Glutamatergic neuron (in vitro differentiated cells): ENCODE data around the gene VWA3B. TPM values are rescaled to one million over a fixed set of nuclear protein-coding genes. Genes with fewer than 3 reads are reported as not detected.

Source experiments
- DNase-seq: peaks from one replicate; pipeline ENCODE4 v3.0.0; 2022
- H3K27ac Mint-ChIP-seq: one replicate; pipeline ENCODE4 v1.8.0; 2020; ENCODE audit warnings: mild to moderate bottlenecking, mixed read lengths, inconsistent platforms; ENCODE audit not compliant: unreplicated experiment
- H3K27me3 Mint-ChIP-seq: one replicate; pipeline ENCODE4 v1.8.0; 2020; ENCODE audit warnings: mild to moderate bottlenecking, moderate library complexity, mixed read lengths, inconsistent platforms; ENCODE audit not compliant: unreplicated experiment
- H3K36me3 Mint-ChIP-seq: one replicate; pipeline ENCODE4 v1.8.0; 2020; ENCODE audit warnings: mild to moderate bottlenecking, mixed read lengths, inconsistent platforms; ENCODE audit not compliant: unreplicated experiment
- H3K4me1 Mint-ChIP-seq: one replicate; pipeline ENCODE4 v1.8.0; 2020; ENCODE audit warnings: mild to moderate bottlenecking, low read depth, mixed read lengths, inconsistent platforms; ENCODE audit not compliant: unreplicated experiment
- H3K4me3 Mint-ChIP-seq: one replicate; pipeline ENCODE4 v1.8.0; 2020; ENCODE audit warnings: mild to moderate bottlenecking, mixed read lengths, inconsistent platforms; ENCODE audit not compliant: unreplicated experiment
- H3K9me3 Mint-ChIP-seq: one replicate; pipeline ENCODE4 v1.8.0; 2020; ENCODE audit warnings: mild to moderate bottlenecking, moderate library complexity, mixed read lengths, inconsistent platforms; ENCODE audit not compliant: unreplicated experiment
- total RNA-seq: library from RNA; stranded (reverse); fragmentation: NEBNext Ultra II Directional; extraction: Animal tissue kit (Norgen Biotek cat#: 25700); gene quantifications from one replicate; pipeline ENCODE4 v1.2.1, GENCODE V29; 2021; ENCODE audit not compliant: unreplicated experiment
- TF ChIP-seq, protein P1 (sequence below): fragments of 200-600 bp; sonication (generic); IDR thresholded peaks from one replicate; pipeline ENCODE4 v1.5.0; 2021; ENCODE audit not compliant: partially characterized antibody, unreplicated experiment

Gene VWA3B
- total RNA-seq, 1 donor from 2014 or later: not detected

DNA sequence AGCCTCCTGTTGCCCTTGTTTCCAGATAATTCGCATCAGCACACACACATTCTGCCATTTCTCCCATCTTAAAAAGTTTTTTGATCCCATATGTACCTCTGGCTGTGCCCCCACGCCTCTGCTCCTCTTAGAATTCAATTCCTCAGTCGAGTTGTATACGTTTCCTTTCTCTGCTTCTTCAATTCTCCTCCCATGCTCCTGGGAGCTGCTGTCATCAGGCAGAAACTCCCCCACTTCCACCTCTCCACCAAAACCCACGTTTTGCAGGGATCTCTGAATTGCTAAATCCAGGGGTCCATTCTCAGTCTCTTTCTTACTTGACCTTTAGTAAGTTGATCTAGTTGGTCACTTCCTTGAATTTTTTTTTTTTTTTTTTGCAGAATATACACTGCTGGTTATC lies 98.8 kb downstream of the VWA3B start:
- Mint-ChIP-seq H3K27me3 (no peaks in the 10 kb centered on the region), H3K36me3 (no peaks in the 10 kb centered on the region), H3K27ac (no peak overlapping the region), H3K4me3 (no peak overlapping the region), H3K9me3 (no peaks in the 10 kb centered on the region), H3K4me1 (no peaks in the 10 kb centered on the region)
- DNase-seq: no peak
- TF ChIP-seq, protein P1, sequence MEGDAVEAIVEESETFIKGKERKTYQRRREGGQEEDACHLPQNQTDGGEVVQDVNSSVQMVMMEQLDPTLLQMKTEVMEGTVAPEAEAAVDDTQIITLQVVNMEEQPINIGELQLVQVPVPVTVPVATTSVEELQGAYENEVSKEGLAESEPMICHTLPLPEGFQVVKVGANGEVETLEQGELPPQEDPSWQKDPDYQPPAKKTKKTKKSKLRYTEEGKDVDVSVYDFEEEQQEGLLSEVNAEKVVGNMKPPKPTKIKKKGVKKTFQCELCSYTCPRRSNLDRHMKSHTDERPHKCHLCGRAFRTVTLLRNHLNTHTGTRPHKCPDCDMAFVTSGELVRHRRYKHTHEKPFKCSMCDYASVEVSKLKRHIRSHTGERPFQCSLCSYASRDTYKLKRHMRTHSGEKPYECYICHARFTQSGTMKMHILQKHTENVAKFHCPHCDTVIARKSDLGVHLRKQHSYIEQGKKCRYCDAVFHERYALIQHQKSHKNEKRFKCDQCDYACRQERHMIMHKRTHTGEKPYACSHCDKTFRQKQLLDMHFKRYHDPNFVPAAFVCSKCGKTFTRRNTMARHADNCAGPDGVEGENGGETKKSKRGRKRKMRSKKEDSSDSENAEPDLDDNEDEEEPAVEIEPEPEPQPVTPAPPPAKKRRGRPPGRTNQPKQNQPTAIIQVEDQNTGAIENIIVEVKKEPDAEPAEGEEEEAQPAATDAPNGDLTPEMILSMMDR: no peak

DNA sequence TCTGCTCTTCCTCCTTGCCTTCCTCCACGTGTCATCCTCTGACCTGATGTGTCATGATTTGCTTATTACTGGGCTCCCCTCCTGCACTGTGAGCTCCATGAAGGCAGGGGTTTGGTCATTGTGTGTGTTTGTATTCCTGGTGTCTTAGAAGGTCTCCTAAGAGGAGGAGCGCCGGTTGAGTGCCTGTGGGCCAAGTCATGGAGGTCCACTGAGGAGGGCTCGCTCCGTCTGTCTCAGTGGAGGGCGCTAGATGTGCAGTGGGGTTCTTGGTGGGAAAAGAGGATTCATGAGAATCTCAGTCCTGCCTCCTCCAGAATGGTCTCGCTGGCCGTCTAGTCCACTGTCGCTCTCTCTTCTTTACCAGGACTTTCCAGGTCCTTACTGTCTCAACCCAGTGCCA lies 100.2 kb downstream of the VWA3B start:
- H3K27ac Mint-ChIP-seq: no peak overlapping the region
- H3K9me3 Mint-ChIP-seq: no peaks in the 10 kb centered on the region
- H3K27me3 Mint-ChIP-seq: no peaks in the 10 kb centered on the region
- H3K36me3 Mint-ChIP-seq: no peaks in the 10 kb centered on the region
- no peak for DNase-seq
- TF ChIP-seq, protein P1: no peak
- H3K4me3 Mint-ChIP-seq: no peak overlapping the region
- no peaks in the 10 kb centered on the region for H3K4me1 Mint-ChIP-seq

DNA sequence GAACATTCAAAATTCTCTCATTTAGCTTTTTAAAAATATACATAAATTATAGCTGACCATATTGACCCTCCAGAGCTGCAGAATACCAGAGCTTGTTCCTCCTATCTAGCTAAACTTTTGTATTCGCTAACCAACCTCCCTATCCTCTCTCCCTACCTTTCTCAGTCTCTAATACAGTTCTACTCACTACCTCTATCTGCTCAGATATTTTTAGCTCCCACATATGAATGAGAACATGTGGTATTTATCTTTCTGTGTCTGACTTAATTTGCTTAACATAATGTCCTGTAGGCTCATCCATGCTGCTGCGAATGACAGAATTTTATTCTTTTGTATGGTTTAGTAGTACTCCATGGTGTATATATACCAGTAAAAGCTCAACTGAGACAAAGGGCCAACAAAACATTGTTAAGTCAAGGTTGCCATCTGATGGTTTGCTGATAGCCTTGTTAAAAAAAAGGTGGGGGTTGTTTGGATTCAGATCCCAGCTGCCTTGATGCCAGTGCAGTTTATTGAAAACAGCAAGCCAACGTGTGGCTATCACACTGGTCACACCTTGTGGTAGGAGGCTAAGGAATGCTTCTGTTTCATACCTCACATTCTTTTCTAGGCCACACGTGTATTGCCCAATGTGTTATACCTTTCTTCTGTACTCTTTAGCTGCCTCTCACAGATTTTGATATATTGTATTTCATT lies 101.5 kb downstream of the VWA3B start:
- Mint-ChIP-seq H3K27ac (no peak overlapping the region), H3K4me3 (no peak overlapping the region), H3K4me1 (no peaks in the 10 kb centered on the region), H3K9me3 (no peaks in the 10 kb centered on the region), H3K36me3 (no peaks in the 10 kb centered on the region), H3K27me3 (no peaks in the 10 kb centered on the region)
- TF ChIP-seq, protein P1: no peak
- DNase-seq: no peak

DNA sequence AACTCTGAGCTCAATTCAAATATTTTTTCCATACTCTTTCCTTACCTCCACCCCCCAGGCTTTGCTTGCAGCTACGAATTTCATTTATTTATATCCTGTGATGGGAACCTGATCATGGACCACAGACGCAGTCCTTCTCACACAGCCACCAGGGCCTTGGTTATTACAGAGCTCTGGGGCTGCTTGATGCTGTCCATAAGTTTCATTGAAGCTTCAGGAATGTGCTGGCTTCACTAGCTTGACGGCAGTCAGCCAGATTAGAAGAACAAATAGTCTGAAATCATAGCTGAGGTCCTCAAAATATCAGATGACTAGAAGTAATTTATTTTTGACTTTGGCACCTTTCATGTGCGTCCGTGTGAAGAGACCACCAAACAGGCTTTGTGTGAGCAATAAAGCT lies 104.9 kb downstream of the VWA3B start:
- H3K36me3 Mint-ChIP-seq: no peaks in the 10 kb centered on the region
- H3K9me3 Mint-ChIP-seq: no peaks in the 10 kb centered on the region
- no peak overlapping the region for H3K27ac Mint-ChIP-seq

DNA sequence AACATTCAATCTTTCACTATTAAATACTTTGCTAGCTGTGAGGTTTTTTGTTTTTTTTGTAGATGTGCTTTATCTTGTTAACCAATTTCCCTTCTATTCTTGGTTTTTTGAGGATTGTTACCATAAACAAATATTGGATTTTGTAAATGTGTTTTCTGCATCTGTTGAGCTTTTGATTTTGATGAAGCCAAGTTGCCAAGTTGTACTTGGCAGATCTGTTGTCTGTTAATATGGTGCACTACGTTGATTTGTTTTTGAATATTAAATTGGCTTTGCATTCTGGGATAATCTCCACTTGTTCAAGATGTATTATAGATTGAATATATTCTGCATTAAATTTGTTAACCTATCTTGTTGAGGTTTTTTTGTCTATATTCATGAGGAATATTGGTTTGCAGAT lies 114.6 kb downstream of the VWA3B start:
- Mint-ChIP-seq H3K9me3 (no peaks in the 10 kb centered on the region), H3K36me3 (no peaks in the 10 kb centered on the region), H3K27me3 (no peaks in the 10 kb centered on the region), H3K4me3 (no peak overlapping the region), H3K4me1 (no peaks in the 10 kb centered on the region), H3K27ac (no peak overlapping the region)
- TF ChIP-seq, protein P1: no peak
- DNase-seq: no peak

More for the DNA sequence above, 104.9 kb downstream of the VWA3B start:
- no peak overlapping the region for H3K4me3 Mint-ChIP-seq
- no peaks in the 10 kb centered on the region for H3K27me3 Mint-ChIP-seq
- TF ChIP-seq, protein P1: no peak
- DNase-seq: no peak
- H3K4me1 Mint-ChIP-seq: no peaks in the 10 kb centered on the region
